Breast epithelium (tissue), 3 donors: Measurements from ENCODE around the gene ZNF512B.
"Not testable (repeated sequence)": the region's sequence is repeated elsewhere in the genome, so short reads cannot be mapped to it uniquely, and the experiment has no call there.

ENCODE experiments used
- CTCF ChIP-seq, 3 donors: fragments of 450-650 bp; IDR thresholded peaks; one replicate each; pipeline ENCODE4 v1.5.1; 2016 to 2017; ENCODE audit warnings: antibody characterized with exemption in 3 of 3, mild to moderate bottlenecking in 3 of 3, moderate library complexity in 3 of 3
- POLR2A ChIP-seq: fragments of 450-650 bp; IDR thresholded peaks from one replicate; pipeline ENCODE4 v1.6.1; 2016; ENCODE audit warnings: antibody characterized with exemption, mild to moderate bottlenecking, moderate library complexity
- POLR2AphosphoS5 ChIP-seq, 3 donors: sonication (generic); formaldehyde crosslinking; IDR thresholded peaks; one replicate each; pipeline ENCODE4 v1.6.1; 2017; ENCODE audit warnings: antibody characterized with exemption in 3 of 3

GRCh38 chr20:63929473-63929883 is 40.3 kb downstream of the ZNF512B start:
- not testable (repeated sequence) for TF ChIP-seq CTCF (IDR thresholded peaks at IDR 0.05); POLR2A; POLR2AphosphoS5 (IDR thresholded peaks at IDR 0.05)
